HG03139 (cell line): ENCODE measurements around the gene PSMC5.
"Not testable (repeated sequence)": the region's sequence is repeated elsewhere in the genome, so short reads cannot be mapped to it uniquely, and the experiment has no call there.

Experiments
- ATAC-seq: cut with Tn5 transposase; IDR thresholded peaks from one replicate; pipeline ENCODE4 v1.9.1; 2021; ENCODE audit not compliant: unreplicated experiment

The PSMC5 gene

GRCh38 chr17:63869491-63870291 lies 42.5 kb downstream of the PSMC5 start:
- not testable (repeated sequence) for ATAC-seq

- ATAC-seq, result not testable (repeated sequence)
These were observed 43.0 kb downstream of the PSMC5 start for GRCh38 chr17:63870292-63870665.

- ATAC-seq, result not testable (repeated sequence)
These were observed 44.6 kb downstream of the PSMC5 start for GRCh38 chr17:63871646-63872365.

GRCh38 chr17:63873577-63873976 lies 46.3 kb downstream of the PSMC5 start, which contains the start of gene CSH2:
CSH2 (minus strand) TSS chr17:63873677; CDS start chr17:63873614, 63 bp downstream.
- not testable (repeated sequence) for ATAC-seq

- not testable (repeated sequence) for ATAC-seq
These were observed 46.9 kb downstream of the PSMC5 start for GRCh38 chr17:63874061-63874626.

GRCh38 chr17:63874693-63875092 lies 47.5 kb downstream of the PSMC5 start:
- not testable (repeated sequence) for ATAC-seq

GRCh38 chr17:63878413-63878812 lies 51.2 kb downstream of the PSMC5 start:
- ATAC-seq, result not testable (repeated sequence)

GRCh38 chr17:63880706-63881105 lies 53.5 kb downstream of the PSMC5 start:
- ATAC-seq, result no peak

- not testable (repeated sequence) for ATAC-seq
These were observed 54.1 kb downstream of the PSMC5 start for GRCh38 chr17:63881337-63881736.
